Measurements from ENCODE around the gene PDE3A.

DNA sequence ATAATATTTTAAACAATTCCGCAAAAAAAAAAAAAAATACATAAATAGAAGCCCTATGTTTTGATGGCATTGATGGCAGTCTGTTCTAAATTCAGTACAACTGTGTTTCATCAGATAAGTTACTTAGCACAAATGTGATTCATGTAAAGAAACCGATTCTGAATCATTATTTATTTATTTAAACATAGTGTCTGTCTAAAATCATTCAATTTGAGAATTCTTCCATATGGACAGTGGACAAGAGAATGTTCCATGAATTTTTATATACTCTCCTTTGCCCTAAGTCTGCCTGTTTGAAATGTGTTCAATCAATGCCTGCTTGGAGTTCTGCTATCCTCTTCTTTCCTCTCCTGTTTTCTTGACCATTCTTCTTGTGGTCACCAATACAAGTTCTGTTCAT is 126.5 kb downstream of the PDE3A start:
- TF ChIP-seq CTCF (conservative IDR thresholded peaks at IDR 0.05; ENCODE audit: low read length) (no peak), EZH2phosphoT487 (IDR thresholded peaks at IDR 0.05; ENCODE audit: borderline replicate concordance) (no peak)

Measured in Loucy (cell line).